ENCODE data around the gene MAP2. TPM values are rescaled to one million over a fixed set of nuclear protein-coding genes. Genes with fewer than 3 reads are reported as not detected.

MAP2 gene
- total RNA-seq, 1 donor from 2014 or later, result not detected

GRCh38 chr2:209517436-209517835 is 93.6 kb downstream of the MAP2 start:
- no peaks in the 10 kb centered on the region for H3K9me3 Mint-ChIP-seq

GRCh38 chr2:209519271-209519670 is 95.4 kb downstream of the MAP2 start:
- DNase-seq, result no peak
- Mint-ChIP-seq H3K27me3 (no peaks in the 10 kb centered on the region), H3K36me3 (ENCODE audit: low read depth) (no peaks in the 10 kb centered on the region)

More at GRCh38 chr2:209517436-209517835, 93.6 kb downstream of the MAP2 start:
- no peak overlapping the region for H3K4me3 Mint-ChIP-seq
- DNase-seq, result no peak
- intact Hi-C loops (cut with micrococcal nuclease), result no loop called here
- H3K4me1 Mint-ChIP-seq, result no peaks in the 10 kb centered on the region
- H3K27ac Mint-ChIP-seq, result no peak overlapping the region
- H3K27me3 Mint-ChIP-seq, result no peaks in the 10 kb centered on the region
- no peaks in the 10 kb centered on the region for H3K36me3 Mint-ChIP-seq (ENCODE audit: low read depth)

GRCh38 chr2:209519906-209520305 is 96.1 kb downstream of the MAP2 start:
- H3K27ac Mint-ChIP-seq, result no peak overlapping the region
- H3K27me3 Mint-ChIP-seq, result no peaks in the 10 kb centered on the region
- no peak overlapping the region for H3K4me3 Mint-ChIP-seq
- no peaks in the 10 kb centered on the region for H3K9me3 Mint-ChIP-seq
- intact Hi-C loops (cut with micrococcal nuclease), result no loop called here
- no peaks in the 10 kb centered on the region for H3K4me1 Mint-ChIP-seq
- no peak for DNase-seq
- H3K36me3 Mint-ChIP-seq (ENCODE audit: low read depth), result no peaks in the 10 kb centered on the region

More at GRCh38 chr2:209519271-209519670, 95.4 kb downstream of the MAP2 start:
- no peaks in the 10 kb centered on the region for H3K9me3 Mint-ChIP-seq
- H3K27ac Mint-ChIP-seq, result no peak overlapping the region
- no peak overlapping the region for H3K4me3 Mint-ChIP-seq
- intact Hi-C loops (cut with micrococcal nuclease), result no loop called here
- H3K4me1 Mint-ChIP-seq, result no peaks in the 10 kb centered on the region

GRCh38 chr2:209523041-209523740 is 99.3 kb downstream of the MAP2 start:
- Mint-ChIP-seq H3K36me3 (ENCODE audit: low read depth) (no peaks in the 10 kb centered on the region), H3K4me1 (peaks cover 11% of the 10 kb centered on the region), H3K4me3 (no peak overlapping the region), H3K27me3 (no peaks in the 10 kb centered on the region), H3K27ac (no peak overlapping the region), H3K9me3 (no peaks in the 10 kb centered on the region)
- DNase-seq, result no peak
- intact Hi-C loops (cut with micrococcal nuclease), result no loop called here

GRCh38 chr2:209523867-209524266 is 100.0 kb downstream of the MAP2 start:
- H3K9me3 Mint-ChIP-seq, result no peaks in the 10 kb centered on the region
- no peaks in the 10 kb centered on the region for H3K36me3 Mint-ChIP-seq (ENCODE audit: low read depth)
- no peak overlapping the region for H3K27ac Mint-ChIP-seq
- H3K4me1 Mint-ChIP-seq, result peaks cover 11% of the 10 kb centered on the region
- no peaks in the 10 kb centered on the region for H3K27me3 Mint-ChIP-seq
- intact Hi-C loops (cut with micrococcal nuclease), result no loop called here
- no peak overlapping the region for H3K4me3 Mint-ChIP-seq
- no peak for DNase-seq

GRCh38 chr2:209525331-209525730 is 101.5 kb downstream of the MAP2 start:
- H3K4me3 Mint-ChIP-seq, result no peak overlapping the region
- H3K4me1 Mint-ChIP-seq, result peaks cover 11% of the 10 kb centered on the region
- intact Hi-C loops (cut with micrococcal nuclease), result no loop called here
- H3K27me3 Mint-ChIP-seq, result no peaks in the 10 kb centered on the region
- H3K9me3 Mint-ChIP-seq, result no peaks in the 10 kb centered on the region
- H3K27ac Mint-ChIP-seq, result no peak overlapping the region
- DNase-seq, result no peak
- H3K36me3 Mint-ChIP-seq (ENCODE audit: low read depth), result no peaks in the 10 kb centered on the region

- DNase-seq, result no peak
- Mint-ChIP-seq H3K27me3 (no peaks in the 10 kb centered on the region), H3K4me1 (peaks cover 11% of the 10 kb centered on the region), H3K27ac (no peak overlapping the region), H3K36me3 (ENCODE audit: low read depth) (no peaks in the 10 kb centered on the region), H3K4me3 (peak overlapping the region; percentile 51), H3K9me3 (no peaks in the 10 kb centered on the region)
- intact Hi-C loops (cut with micrococcal nuclease), result no loop called here
Measured at GRCh38 chr2:209525834-209526281, 102.0 kb downstream of the MAP2 start.

GRCh38 chr2:209526561-209526960 is 102.7 kb downstream of the MAP2 start:
- intact Hi-C loops (cut with micrococcal nuclease), result no loop called here
- no peak for DNase-seq
- Mint-ChIP-seq H3K4me1 (peaks cover 11% of the 10 kb centered on the region), H3K36me3 (ENCODE audit: low read depth) (no peaks in the 10 kb centered on the region), H3K27ac (no peak overlapping the region), H3K27me3 (no peaks in the 10 kb centered on the region), H3K9me3 (no peaks in the 10 kb centered on the region), H3K4me3 (no peak overlapping the region)

- Mint-ChIP-seq H3K27ac (no peak overlapping the region), H3K36me3 (ENCODE audit: low read depth) (no peaks in the 10 kb centered on the region), H3K27me3 (no peaks in the 10 kb centered on the region), H3K4me1 (peaks cover 11% of the 10 kb centered on the region), H3K4me3 (no peak overlapping the region), H3K9me3 (no peaks in the 10 kb centered on the region)
- intact Hi-C loops (cut with micrococcal nuclease), result no loop called here
- no peak for DNase-seq
Measured at GRCh38 chr2:209529579-209529978, 105.7 kb downstream of the MAP2 start.

- no peak overlapping the region for H3K27ac Mint-ChIP-seq
- no peaks in the 10 kb centered on the region for H3K36me3 Mint-ChIP-seq (ENCODE audit: low read depth)
Measured at GRCh38 chr2:209532321-209532720, 108.5 kb downstream of the MAP2 start.

GRCh38 chr2:209533391-209533790 is 109.5 kb downstream of the MAP2 start:
- H3K27ac Mint-ChIP-seq, result no peak overlapping the region
- no peaks in the 10 kb centered on the region for H3K9me3 Mint-ChIP-seq
- no peaks in the 10 kb centered on the region for H3K27me3 Mint-ChIP-seq
- H3K4me1 Mint-ChIP-seq, result no peaks in the 10 kb centered on the region
- no peaks in the 10 kb centered on the region for H3K36me3 Mint-ChIP-seq (ENCODE audit: low read depth)
- H3K4me3 Mint-ChIP-seq, result no peak overlapping the region
- intact Hi-C loops (cut with micrococcal nuclease), result no loop called here
- no peak for DNase-seq

More at GRCh38 chr2:209532321-209532720, 108.5 kb downstream of the MAP2 start:
- Mint-ChIP-seq H3K9me3 (no peaks in the 10 kb centered on the region), H3K27me3 (no peaks in the 10 kb centered on the region), H3K4me3 (no peak overlapping the region), H3K4me1 (peaks cover under 1% of the 10 kb centered on the region)
- intact Hi-C loops (cut with micrococcal nuclease), result no loop called here
- no peak for DNase-seq

- intact Hi-C loops (cut with micrococcal nuclease), result no loop called here
- no peak for DNase-seq
- no peaks in the 10 kb centered on the region for H3K4me1 Mint-ChIP-seq
- no peaks in the 10 kb centered on the region for H3K36me3 Mint-ChIP-seq (ENCODE audit: low read depth)
- H3K9me3 Mint-ChIP-seq, result no peaks in the 10 kb centered on the region
- no peak overlapping the region for H3K27ac Mint-ChIP-seq
- no peak overlapping the region for H3K4me3 Mint-ChIP-seq
- H3K27me3 Mint-ChIP-seq, result no peaks in the 10 kb centered on the region
Measured at GRCh38 chr2:209534228-209534627, 110.4 kb downstream of the MAP2 start.

GRCh38 chr2:209536363-209536762 is 112.5 kb downstream of the MAP2 start:
- no peak for DNase-seq
- H3K9me3 Mint-ChIP-seq, result no peaks in the 10 kb centered on the region
- no peaks in the 10 kb centered on the region for H3K36me3 Mint-ChIP-seq (ENCODE audit: low read depth)

GRCh38 chr2:209547726-209548125 is 123.9 kb downstream of the MAP2 start:
- H3K36me3 Mint-ChIP-seq (ENCODE audit: low read depth), result no peaks in the 10 kb centered on the region
- intact Hi-C loops (cut with micrococcal nuclease), result no loop called here
- H3K4me3 Mint-ChIP-seq, result no peak overlapping the region
- H3K9me3 Mint-ChIP-seq, result no peaks in the 10 kb centered on the region
- H3K4me1 Mint-ChIP-seq, result no peaks in the 10 kb centered on the region
- no peak overlapping the region for H3K27ac Mint-ChIP-seq
- no peak for DNase-seq
- no peaks in the 10 kb centered on the region for H3K27me3 Mint-ChIP-seq

More at GRCh38 chr2:209536363-209536762, 112.5 kb downstream of the MAP2 start:
- no peaks in the 10 kb centered on the region for H3K27me3 Mint-ChIP-seq
- H3K4me3 Mint-ChIP-seq, result no peak overlapping the region
- no peaks in the 10 kb centered on the region for H3K4me1 Mint-ChIP-seq
- intact Hi-C loops (cut with micrococcal nuclease), result no loop called here
- no peak overlapping the region for H3K27ac Mint-ChIP-seq

GRCh38 chr2:209549589-209549988 is 125.7 kb downstream of the MAP2 start:
- DNase-seq, result no peak
- no peaks in the 10 kb centered on the region for H3K27me3 Mint-ChIP-seq
- H3K9me3 Mint-ChIP-seq, result no peaks in the 10 kb centered on the region
- H3K36me3 Mint-ChIP-seq (ENCODE audit: low read depth), result no peaks in the 10 kb centered on the region
- no peak overlapping the region for H3K4me3 Mint-ChIP-seq
- H3K27ac Mint-ChIP-seq, result no peak overlapping the region
- no peaks in the 10 kb centered on the region for H3K4me1 Mint-ChIP-seq
- intact Hi-C loops (cut with micrococcal nuclease), result no loop called here
